HG03196 (cell line): ENCODE data around the gene ZCWPW1.
A peak's percentile ranks its signal among the peaks of the same experiment; 100 is the strongest.

Experiments
- ATAC-seq: cut with Tn5 transposase; IDR thresholded peaks from one replicate; pipeline ENCODE4 v1.9.1; 2021; ENCODE audit not compliant: unreplicated experiment

The ZCWPW1 gene

DNA sequence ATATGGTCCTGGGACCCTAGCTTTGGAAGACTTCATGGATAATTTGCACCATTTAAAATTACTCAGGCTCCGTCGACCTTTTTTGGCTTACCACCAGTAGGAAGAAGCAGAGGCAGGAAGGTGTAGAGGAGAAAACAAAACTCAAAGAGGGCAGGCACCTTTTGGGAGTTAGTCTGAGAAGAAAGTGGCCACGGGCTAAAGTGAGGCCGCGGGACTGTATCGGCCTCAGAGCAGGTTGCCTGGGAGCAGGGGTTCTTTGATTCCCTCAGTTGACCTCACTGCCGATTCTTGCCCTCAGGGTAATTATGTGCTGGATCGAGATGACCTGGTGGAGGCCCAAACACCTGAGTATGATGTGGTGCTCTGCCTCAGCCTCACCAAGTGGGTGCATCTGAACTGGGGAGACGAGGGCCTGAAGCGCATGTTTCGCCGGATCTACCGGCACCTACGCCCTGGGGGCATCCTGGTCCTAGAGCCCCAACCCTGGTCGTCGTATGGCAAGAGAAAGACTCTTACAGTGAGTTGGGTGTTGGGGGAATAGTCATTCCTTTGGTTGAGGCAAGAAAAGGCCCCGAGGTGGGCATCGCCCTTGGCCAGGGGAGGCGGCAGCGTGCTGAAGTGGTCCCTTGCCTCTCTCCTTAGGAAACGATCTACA, 4.2 kb upstream of the ZCWPW1 start:
- no peak for ATAC-seq

DNA sequence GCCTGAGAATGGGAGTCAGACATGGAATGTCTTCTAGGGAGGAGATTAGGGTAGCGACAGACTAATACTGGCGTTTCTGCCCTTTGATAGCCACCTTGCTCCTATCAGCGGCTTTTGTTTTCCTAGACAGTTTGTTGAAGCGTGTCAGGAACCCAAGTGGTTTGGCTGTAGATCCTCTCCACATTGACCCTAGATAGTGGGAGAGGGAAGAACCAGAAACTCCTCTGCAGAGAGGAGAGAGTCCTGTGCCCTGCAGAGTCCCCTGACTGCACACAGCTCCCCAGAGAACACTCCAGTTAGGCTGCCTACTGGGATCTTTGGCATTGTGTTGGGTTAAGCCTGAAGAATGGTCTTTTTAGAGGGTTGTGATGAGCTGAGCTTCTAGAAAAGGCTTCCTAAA, 3.5 kb upstream of the ZCWPW1 start:
- no peak for ATAC-seq

DNA sequence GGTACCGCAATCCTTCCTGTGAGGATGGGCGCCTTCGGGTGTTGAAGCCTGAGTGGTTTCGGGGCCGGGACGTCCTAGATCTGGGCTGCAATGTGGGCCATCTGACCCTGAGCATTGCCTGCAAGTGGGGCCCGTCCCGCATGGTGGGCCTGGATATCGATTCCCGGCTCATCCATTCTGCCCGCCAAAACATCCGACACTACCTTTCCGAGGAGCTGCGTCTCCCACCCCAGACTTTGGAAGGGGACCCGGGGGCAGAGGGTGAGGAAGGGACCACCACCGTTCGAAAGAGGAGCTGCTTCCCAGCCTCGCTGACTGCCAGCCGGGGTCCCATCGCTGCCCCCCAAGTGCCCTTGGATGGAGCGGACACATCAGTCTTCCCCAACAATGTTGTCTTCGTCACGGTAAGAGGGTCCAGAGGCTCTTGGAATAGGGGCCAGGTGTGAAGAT, 2.8 kb upstream of the ZCWPW1 start:
- no peak for ATAC-seq

DNA sequence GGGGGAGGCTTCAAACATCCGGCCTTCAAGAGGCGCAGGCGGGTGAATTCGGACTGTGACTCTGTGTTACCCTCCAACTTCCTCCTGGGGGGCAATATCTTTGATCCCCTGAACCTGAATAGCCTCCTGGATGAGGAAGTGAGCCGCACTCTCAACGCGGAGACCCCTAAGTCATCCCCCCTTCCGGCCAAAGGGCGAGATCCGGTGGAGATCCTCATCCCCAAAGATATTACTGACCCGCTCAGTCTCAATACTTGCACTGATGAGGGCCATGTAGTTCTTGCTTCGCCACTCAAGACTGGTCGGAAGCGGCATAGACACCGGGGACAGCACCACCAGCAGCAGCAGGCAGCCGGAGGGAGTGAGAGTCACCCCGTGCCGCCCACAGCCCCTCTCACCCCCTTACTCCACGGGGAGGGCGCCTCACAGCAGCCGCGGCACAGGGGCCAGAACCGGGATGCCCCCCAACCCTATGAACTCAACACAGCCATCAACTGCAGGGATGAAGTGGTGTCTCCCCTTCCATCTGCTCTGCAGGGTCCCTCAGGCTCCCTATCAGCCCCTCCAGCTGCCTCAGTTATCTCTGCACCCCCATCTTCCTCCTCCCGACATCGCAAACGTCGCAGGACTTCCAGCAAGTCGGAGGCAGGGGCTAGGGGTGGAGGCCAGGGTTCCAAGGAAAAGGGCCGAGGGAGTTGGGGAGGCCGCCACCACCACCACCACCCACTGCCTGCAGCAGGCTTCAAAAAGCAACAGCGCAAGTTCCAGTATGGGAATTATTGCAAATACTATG, 2.2 kb upstream of the ZCWPW1 start:
- ATAC-seq, result no peak

DNA sequence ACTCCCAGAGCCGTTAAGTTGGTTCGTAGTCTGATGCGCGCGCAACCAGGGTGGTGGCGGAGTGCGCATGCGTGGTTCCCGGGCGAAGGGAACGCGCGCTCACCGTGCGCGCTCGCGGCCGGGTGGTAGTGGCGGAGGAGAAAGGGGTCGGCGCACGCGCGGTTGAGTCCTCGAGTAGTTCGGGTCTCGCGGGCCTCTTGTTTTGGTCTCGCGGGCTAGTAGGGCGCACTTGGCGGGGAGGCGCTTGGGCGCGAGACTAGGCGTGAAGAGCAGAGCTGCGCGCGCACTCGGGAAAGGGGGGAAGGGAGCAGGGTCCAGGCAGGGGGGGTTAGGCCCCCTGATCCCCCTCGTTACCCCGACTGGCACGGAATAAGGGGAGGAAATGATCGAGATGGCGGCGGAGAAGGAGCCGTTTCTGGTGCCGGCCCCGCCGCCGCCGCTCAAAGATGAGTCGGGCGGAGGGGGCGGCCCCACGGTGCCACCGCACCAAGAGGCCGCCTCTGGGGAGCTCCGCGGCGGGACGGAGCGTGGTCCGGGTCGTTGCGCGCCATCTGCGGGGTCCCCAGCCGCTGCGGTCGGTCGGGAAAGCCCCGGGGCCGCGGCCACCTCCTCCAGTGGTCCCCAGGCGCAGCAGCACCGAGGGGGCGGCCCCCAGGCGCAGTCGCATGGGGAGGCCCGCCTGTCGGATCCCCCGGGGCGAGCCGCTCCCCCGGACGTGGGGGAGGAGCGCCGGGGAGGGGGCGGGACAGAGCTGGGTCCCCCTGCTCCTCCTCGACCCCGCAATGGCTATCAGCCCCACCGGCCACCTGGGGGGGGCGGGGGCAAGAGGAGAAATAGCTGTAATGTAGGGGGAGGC, 1.4 kb upstream of the ZCWPW1 start, which contains the start of gene MEPCE:
MEPCE (plus strand) TSS at position 195 of the 856 bp plus-strand sequence; CDS start at position 383, 188 bp downstream.
- ATAC-seq, result peak; percentile 34

DNA sequence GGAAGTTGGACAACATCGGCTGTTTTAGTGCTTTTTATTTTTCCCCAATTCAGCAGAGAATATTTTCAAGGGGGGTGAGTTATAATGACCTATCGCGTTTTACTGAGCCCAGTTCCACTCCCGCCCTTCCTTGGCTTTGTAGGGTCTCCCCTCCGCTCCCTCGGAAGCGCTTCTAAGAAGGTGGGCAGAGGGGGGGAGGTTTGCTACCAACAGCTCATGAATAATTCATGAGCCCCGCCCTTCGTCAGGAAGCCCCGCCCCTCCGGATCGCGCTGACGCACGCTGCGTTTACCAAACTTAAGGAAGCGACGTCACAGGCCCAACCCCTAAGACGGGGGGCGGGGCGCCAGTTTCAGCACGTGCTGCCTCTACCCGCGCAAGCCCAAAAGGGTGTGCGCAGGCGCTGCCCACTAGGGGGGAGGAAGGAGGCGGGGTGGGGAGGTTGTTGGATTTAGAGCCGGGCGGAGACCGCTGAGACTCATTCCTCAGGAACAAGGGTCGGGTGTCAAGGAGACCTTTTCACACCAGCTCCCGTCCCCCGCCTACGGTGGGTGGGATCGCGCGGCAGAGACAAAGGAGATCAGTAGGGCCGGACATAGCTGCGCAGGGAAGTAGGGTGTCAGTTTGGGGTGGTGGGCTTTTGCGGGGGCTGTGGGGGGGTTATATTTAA, 599 bp upstream of the ZCWPW1 start:
- peak; percentile 39 for ATAC-seq

DNA sequence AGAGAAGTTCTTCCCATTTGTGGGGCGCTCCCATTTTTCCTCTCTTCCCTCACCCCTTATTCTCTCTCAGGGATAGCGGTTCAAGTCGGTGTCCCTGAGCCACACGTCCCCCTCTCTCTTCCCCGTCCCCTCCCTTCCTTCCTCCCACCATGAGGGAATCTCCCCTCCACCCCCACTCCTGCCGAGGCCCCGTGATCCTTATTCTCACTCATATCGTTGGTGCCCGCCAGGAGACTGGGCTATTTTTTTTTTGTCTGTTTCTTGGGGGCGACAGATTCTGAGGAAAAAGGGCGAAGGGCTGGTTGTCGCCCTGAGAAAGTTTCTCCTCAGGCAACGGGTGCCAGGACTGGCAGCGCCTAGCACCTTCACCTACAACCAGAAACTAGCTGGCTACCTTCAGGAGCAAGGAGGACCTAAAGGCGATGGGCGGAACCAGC, 723 bp downstream of the ZCWPW1 start:
- ATAC-seq, result no peak

DNA sequence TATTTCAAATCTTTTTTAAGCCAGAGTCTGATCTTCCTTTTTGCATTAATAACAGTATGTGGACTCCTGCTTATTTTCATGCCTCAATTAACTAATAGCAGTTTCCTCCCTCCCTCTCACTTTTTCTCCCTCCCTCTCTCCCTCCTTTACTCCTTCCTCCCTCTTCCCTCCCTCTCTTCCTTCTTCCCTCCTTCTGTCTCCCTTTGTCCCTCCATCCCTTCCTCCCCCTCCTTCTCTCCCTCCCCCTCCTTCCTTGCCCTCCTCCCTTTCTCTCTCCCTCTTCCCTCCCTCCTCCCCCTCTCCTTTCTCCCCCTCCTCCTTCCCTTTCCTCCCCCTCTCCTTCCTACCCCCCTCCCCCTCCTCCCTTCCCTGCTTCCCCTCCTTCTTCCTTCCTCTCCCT, 2.0 kb downstream of the ZCWPW1 start:
- no peak for ATAC-seq

DNA sequence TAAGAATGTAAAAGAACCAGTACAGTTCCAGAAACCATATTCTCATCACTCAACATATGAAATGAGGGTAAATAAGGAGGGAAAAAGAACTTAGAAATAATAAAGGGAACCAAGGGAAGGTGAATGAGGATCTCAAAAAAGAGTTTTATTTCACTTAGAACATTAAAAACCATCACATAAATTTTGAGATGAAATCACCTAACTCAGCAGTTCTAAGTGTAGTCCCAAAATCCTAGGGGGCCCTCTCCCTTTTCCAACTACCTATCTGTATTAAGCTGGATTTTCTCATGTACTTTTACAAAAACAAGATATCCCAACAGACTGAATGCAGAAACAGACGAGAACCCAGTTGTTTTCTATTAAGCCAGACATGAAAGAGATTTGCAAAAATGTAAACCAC, 3.2 kb downstream of the ZCWPW1 start:
- no peak for ATAC-seq

DNA sequence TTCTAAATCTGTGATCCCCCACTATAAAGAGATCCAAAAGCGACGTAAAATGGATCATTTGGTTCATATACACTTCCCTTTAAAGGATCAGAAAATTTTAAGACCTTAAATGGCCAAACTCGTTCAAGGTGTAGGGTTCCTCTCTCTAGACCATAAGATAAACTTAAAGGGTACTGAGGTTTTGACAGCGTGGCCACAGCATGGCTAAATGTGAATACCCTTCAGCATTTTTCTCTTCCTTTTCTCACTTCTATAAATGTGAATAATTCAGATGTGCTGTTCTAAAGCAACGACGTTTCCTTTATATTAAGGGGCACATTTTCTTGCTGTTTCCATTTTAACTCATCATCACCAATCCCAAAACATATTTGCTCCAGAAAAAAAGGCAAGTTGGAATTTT, 5.2 kb downstream of the ZCWPW1 start:
- no peak for ATAC-seq

DNA sequence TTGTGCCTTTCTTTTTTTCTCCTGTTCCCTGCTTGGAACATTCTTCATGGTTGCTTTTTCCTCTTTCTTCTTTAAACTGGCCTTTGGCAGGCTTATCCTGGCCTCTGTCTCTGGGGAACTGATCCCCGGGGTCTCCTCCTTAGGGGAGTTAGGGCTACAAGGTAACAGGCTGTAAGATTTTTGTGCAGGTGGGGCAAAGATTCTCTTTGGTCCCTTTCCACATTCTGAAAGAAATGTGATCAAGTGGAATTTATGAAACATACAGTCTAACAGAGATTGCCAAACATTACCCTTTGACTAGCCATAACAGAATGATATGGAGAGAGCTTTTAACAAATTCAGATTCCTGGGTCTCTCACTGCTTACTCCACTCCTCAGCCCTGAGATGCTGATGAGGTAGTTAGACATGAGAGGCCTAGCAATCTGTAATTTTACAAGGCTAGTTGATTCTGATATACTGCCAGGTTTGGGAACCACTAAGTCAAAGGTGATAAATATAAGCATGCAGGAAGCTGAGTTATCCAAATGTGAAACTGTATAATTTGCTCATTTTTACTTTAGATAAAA, 8.8 kb downstream of the ZCWPW1 start:
- no peak for ATAC-seq

DNA sequence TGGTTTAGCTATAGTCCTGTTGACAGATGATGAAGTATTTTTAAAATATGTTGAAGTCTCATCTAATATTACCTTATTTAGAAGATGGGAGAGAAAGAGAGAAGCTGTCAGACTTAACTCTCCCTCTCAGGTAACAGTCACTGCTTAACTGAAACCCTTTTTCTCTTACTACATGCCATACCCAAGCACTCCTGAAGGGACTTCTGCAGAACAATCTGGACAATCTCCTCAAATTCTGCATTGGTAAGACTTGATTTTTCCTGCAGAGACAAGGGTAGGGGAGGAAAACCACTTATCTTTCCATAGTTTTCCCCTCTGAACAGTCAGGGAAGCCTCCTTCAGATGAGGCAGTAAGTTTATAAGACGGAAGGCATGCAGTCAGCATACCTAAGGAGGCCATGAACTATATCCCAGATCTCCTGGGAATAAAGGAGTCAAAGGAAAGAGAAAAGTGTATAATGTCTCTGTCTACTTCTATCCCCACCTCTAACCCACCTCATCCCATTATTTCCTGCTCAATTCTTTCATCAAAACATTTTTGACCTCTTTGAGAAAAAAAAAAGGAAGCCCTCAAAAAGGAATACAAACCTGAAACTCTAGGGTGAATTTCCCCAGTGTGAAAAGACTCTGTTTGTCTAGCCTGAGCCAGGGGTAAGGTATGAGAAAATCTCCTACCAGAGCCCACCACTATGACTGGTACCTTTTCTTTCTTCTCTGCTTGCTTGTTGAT, 9.4 kb downstream of the ZCWPW1 start:
- ATAC-seq, result no peak

DNA sequence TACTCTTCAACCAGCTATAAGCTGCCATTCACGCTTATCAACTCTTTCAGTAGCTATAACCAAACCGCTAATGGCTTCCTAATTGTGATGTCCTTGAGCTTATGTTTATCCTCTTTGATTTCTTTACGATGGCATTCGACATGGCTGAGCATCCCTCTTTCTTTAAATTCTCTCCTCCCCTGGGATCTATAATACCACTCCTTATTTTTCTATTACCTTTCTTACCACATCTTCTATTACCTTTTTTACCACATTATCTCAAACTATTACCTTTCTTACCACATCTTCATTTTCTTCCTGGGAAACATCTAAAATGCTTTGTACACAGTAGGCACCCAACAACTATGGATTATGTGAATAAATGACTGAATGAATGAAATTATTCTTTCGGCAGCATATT, 13.1 kb downstream of the ZCWPW1 start:
- no peak for ATAC-seq

DNA sequence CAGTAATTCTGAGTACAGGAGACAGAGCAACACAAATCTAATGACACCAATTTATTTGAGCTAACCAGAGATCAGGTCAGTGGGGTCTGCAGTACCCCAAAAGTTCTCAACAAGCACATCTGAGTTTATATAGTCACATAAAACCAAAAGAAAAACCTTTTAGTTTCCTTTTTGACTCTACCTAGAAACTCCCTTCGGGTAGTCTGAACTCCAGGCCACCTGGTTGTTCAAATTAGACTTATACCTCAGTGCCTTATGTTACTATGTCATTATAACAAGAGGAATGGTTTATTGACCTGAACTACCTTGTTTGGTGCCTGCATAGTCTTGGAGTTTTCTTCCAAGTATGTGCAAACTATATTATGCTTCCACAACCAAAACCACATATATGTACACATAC, 14.6 kb downstream of the ZCWPW1 start:
- ATAC-seq, result no peak

DNA sequence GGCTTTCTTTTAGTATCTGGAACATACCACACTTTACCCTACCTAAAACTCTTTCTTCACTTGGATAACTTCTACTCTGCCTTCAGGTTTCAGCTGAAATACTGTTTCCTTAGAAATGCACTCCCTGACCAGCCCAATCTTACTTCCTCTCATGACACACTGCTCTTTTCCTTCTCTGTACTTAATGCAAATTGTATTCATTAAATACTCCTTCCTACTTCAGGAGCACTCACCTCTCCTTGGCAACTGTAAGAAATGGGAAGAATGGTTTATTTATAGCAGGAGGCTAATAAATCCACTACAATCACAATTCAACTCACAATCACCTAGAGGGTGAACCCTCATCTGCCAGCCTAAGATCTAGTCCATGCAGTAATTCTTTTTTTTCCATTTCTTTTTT, 15.2 kb downstream of the ZCWPW1 start:
- ATAC-seq, result no peak

DNA sequence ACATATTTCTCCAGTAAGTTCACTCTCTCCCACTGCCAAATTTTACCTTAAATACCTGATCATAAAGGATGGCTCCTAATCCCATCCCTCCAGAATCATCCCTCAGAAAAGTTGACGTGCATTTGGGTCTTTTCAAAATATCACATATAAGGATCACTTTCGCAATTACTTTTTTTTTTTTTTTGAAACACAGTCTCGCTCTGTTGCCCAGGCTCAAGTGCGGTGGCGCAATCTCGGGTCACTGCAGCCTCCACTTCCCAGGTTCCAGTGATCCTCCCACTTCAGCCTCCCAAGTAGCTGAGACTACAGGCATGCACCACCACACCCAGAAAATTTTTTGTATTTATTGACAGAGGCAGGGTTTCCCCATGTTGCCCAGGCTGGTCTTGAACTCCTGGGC, 17.4 kb downstream of the ZCWPW1 start:
- no peak for ATAC-seq

DNA sequence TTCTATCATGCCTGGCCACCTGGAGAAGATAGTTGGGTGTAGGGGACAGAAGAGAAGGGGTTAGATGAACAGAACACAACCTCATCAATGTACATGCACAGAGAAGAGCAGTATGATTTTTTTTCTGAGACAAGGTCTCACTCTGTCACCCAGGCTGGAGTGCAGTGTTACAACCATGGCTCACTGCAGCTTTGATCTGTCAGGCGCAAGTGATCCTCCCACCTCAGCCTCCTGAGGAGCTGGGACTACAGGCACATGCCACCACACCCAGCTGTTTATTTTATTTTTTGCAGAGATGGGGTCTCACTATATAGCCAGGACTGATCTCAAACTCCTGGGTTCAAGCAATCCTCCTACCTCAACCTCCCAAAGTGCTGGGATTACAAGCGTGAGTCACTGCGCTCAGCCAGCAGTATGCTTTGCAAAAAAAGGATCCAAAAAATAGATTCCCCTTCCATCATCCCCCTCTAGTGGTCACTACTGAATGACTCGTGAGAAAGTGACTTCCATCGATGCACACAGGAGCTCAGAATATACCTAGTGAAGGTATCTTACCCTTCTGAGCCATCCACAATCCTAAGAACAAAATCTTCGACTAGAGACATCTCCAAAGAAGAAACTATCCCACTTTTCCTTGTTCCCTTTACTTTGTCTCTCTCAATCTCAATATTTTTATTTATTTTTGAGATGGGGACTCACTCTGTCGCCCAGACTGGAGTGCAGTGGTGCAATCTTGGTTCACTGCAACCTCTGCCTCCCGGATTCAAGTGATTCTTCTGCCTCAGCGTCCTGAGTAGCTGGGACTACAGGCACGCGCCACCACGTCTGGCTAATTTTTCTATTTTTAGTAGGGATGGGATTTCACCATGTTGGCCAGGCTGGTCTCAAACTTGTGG, 21.0 kb downstream of the ZCWPW1 start:
- no peak for ATAC-seq

DNA sequence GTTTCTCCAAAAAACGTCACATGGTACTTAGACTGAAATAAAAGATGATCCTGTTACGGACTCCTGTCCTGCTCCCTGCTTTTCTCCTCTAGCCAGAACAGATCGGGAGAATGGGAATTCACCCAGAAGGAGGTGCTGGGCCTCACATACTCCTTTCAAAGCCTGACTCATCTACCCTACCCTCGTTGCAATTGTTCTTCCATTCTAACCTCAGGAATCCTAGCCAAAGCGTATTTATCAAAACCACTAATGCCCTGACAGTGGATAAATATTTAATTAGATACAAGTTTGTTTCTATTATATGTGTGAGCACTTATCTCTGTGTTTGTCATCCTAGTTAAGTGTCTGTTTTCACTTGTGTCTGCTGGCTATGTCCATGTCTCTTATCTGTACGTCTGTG, 21.7 kb downstream of the ZCWPW1 start:
- ATAC-seq, result no peak

DNA sequence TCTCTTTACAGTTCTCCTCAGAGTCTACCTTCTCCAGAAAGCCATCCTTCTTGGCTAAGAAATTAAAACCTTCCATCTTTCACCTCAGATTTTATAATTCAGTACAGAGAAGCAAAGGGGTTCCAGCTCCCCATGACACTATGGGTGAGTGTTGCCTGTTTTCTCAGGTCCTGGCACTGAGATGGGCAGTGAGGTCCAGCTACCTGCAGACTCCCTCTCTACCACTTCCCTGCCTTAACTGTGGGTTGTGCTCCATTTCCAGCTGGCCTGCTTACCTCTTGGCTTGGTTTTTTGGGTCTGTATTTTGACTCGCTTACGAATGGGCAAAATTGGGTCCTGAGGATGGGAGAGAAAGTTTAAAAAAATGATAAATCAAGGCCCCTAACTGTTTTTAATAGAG, 26.3 kb downstream of the ZCWPW1 start:
- ATAC-seq, result no peak
